Prostate gland (tissue), 2 donors: ENCODE results near the gene SLC1A7.

Experiments
- CTCF ChIP-seq, 4 experiments: fragments of 200-600 bp in 2 of 4; fragments of 450-650 bp in 2 of 4; sonication (generic) in 2 of 4; IDR thresholded peaks; 1 replicate in 3 of 4; 2 replicates in 1 of 4; pipeline ENCODE4 v1.5.1; 2016 to 2019; ENCODE audit warnings: antibody characterized with exemption in 4 of 4, mild to moderate bottlenecking in 2 of 4, moderate library complexity in 2 of 4
- POLR2A ChIP-seq: fragments of 450-650 bp; IDR thresholded peaks from one replicate; pipeline ENCODE4 v1.6.1; 2016; ENCODE audit warnings: antibody characterized with exemption, mild to moderate bottlenecking
- POLR2AphosphoS5 ChIP-seq: sonication (generic); formaldehyde crosslinking; IDR thresholded peaks from one replicate; pipeline ENCODE4 v1.6.1; 2017; ENCODE audit warnings: antibody characterized with exemption

- TF ChIP-seq CTCF (IDR thresholded peaks at IDR 0.05): no peak
- TF ChIP-seq POLR2A: no peak
- no peak for TF ChIP-seq POLR2AphosphoS5
These were observed 71.1 kb downstream of the SLC1A7 start for GRCh38 chr1:53071167-53071865.
